HG03280 (cell line): Measurements from ENCODE around the gene SEZ6L.

ENCODE experiments used
- ATAC-seq: cut with Tn5 transposase; IDR thresholded peaks from one replicate; pipeline ENCODE4 v1.9.1; 2021; ENCODE audit warnings: mild to moderate bottlenecking, moderate library complexity; ENCODE audit not compliant: unreplicated experiment

Gene SEZ6L

DNA sequence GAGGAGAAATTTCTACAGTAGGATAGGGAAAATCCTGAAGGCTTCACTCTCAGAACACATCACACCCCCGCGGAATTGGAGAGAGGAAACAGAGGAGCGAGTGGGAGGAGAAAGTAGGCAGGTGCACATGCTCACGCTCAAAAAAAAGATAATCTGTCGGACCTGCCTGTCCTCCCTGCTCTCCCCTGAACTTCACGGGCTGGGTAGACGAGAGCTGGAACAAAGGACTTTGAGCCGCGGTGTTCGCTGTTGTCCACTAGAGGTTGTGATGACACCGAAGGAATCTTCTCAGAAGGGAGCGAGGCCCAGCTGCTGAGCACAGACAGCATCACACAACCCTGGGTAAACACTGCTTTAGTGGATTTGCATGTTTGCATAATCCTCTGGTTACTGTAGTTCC lies 5.0 kb downstream of the SEZ6L start:
- ATAC-seq = no peak

DNA sequence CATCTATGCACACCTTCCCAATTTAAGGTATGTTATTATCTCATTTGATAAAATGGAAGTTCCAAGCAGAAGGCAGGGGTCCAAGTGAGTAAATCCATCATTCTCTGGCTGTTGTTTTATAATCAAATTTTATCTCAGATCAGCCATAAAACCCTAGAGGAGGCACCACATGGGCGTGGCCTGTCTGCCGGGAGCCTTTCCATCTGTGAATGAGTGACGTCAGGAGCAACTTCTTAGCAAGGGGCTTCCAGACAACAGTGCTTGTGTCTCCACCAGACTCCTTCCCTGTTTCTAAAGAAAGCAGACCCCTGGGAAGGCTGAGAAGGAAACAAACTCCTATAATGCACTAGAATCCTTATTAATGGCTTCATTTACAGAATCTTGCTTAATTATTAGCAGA lies 13.5 kb downstream of the SEZ6L start:
- no peak for ATAC-seq

DNA sequence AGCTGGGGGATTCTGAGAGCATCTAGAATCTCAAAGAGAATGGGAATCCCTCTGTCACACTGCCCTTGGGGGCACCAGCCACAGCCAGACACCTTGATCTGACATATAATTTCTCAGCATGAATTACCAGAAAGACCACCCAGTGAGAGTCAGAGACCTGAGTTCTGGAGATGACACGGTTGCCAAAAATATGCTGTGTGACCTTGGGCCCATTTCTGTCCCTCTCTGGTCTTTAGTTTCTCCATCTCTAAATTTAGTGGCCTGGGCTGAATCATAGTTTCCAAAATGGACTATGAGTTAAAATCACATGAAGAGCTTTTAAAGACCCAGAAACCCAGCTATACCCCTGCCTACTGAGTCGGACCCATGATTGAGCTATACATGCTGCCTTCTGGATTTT lies 15.9 kb downstream of the SEZ6L start:
- no peak for ATAC-seq

DNA sequence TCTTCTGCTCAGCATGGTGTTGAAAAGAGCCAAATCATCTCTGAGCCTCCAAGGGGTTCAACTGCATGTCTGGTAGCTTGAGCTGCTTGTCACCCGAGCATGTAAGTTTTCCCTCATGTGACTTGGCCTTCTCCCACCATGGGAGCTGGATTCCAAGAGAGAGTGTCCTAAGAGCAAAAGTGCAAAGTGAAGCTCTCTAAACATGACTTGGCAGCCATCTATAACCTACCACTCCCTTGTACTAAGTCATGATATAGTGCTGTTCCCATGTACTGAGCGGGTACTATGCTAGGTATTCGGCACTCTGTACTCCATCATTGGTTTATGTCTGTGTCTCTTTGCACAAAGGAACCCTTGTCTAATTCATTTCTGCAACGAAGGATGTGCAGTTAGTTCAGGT lies 19.1 kb downstream of the SEZ6L start:
- no peak for ATAC-seq

DNA sequence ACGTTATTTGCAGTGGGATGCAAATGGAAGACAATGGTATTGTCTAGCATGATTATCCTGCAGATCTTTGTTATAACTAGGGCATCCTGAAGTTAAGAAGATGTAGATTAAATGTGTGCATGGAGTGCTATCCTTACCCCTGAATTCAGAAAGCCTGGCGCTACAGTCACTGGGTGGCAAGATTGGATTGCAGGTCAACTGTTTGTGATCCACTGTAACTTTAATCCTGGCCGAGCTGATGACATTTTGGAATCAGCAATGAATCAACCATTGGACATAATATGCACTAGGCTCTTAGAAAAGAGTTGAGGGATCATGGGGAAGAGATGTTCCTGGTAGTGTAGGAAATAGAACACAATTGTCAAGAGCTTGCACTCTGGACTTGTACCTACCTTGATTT lies 25.1 kb downstream of the SEZ6L start:
- ATAC-seq = no peak

DNA sequence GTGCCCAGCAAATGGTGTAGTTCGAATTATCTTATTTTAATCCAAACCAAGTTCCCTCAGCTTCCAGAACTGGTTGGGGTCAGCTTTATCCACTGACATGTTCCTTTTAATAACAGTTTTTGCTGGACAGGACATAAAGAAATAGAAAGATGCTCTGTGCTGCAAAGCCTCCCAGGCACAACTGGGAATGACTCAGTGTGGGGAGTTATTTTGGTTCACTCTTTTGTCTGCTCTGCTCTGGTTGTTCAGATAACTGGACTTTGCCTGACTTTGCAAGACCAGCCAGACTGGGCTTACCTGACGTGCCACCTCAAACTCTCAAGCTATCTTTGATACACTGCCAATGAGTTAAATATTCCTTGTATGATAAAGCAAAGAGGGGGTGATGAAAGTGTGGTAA lies 25.6 kb downstream of the SEZ6L start:
- ATAC-seq = no peak

DNA sequence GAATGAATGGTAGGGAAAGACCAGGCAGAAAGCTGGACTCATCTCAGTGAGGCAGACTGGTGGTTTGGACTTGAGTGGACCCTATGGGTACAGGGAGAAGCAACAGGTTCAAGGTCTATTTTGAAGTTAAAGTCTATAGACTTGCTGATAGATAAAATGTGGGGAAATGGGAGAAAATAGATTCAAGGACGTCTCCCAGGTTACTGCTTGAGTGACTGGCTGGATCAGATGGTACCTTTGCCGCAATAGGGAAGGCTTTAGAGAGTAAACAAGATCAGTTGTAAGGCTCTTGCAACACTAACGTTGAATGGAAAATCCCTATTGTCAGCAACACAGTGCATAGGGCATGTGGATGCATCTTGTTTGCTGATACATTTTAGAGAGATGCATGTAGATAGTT lies 27.4 kb downstream of the SEZ6L start:
- no peak for ATAC-seq

DNA sequence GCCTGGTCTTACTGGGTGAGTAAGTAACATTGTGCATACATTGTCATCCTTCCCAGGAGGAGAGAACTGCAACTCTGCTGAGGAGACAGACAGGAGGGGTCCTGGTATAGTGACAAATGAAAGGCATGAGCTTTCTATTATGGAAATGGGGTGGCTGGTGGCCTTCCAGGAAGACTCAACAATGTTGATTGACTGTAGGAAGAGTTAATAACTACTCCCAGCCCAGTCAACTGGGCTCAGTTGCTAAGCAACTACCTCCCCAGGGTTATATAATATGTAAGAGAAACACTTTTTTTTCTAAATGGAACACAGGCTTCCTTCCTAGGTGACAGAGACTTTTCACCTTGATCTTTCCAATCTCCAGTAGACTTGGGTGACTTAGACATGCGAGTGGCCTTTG lies 28.2 kb downstream of the SEZ6L start:
- ATAC-seq = no peak

DNA sequence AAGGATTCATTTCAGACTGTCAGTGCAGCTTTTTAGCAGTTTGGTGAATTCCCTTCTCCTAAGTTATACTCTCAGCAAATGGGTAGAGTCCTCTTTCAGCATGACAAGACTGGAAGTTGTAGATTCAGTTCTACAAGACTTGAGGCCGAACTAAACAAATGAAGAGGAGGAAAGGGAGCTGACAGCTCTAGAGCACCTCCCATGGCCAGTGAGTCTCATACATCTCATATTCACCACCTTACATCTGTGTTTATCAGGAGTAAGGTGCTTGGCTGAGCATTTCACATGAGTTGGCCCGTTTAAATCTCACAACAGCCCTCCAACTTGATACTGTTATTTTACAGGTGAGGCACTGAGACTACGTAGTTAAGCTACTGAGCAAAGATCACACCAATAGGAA lies 30.4 kb downstream of the SEZ6L start:
- ATAC-seq = no peak

DNA sequence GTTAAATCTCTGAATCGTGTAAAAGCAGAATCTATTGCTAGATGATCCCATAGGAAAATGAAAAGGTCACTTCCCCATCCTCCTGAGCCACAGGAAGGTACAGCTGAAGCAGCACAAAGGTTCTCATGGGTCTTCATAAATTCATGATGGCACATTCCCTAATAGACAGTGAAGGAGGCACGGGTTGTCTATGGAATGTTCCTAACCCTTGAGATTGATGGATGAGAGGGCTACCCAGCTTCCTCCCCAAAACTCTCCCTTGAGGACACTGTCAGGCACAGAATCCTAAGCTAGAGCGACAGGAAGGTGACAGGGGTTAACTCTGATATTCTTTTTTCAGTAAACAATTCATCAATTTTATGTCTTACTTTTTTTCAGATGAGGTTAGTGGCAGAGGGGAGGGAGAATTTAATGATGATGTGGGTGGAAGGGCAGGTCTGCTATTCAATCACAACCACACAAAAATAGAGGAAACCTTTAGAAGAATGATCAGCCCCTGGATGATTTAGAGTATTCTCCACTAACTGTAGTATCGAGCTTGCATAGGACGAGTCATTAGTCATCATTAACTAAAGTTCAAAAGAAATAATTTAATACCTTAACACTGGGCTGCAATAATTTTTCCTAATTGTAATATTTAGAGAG lies 33.1 kb downstream of the SEZ6L start:
- no peak for ATAC-seq

DNA sequence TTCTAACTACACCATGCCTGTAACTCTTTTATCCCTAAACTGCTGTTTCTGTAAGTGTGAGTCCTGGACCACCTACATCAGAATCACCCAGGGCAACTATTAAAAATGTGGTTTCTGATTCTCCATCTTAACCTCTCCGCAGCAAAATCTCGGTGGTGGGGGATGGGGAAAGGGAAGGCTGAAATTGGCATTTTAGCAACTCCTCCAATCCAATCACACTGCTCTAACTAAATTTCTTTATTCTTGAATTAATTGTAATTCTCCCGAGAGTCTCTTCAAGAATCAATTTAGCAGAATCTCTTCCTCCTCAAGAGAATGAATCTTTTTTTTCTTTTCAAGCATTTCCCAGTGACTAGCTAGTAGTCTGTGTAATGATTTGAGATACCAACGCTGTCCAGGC lies 36.2 kb downstream of the SEZ6L start:
- no peak for ATAC-seq

DNA sequence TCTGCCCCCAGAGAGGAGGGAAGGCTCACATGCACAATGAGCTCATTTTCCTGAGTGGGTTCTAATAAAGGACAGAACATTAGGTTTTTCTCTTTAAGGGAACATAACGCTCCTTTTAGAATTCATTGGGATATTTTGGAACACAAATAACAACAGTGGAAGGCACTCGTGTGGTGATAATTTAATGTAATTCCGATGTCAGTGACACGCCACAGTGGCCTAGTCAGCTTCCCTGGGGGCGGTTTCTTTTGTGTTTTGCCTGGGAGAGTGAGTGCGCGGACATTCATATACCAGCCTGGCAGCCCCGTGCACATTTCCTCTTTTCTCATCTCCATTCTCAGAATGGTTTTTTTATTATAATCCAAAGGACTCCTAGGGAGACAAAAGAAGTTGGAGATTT lies 41.1 kb downstream of the SEZ6L start:
- ATAC-seq = no peak

DNA sequence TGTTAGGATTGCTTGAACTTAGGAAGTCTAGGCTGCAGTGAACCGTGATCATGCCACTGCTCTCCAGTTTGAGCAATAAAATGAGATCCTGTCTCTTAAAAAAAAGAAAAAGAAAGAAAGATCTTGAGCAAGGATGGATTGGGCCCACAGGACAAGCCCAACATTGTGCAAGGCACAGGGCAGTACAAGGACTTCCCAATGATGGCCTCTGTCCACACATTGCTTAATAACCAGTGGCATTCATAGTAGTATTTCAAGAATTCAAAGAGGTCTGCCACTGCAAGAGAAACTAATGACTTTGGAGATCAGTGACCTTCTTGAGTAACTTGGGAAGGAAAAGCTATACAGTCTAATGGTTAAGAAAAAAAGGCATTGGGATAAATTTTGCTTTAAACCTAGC lies 44.6 kb downstream of the SEZ6L start:
- ATAC-seq = no peak

DNA sequence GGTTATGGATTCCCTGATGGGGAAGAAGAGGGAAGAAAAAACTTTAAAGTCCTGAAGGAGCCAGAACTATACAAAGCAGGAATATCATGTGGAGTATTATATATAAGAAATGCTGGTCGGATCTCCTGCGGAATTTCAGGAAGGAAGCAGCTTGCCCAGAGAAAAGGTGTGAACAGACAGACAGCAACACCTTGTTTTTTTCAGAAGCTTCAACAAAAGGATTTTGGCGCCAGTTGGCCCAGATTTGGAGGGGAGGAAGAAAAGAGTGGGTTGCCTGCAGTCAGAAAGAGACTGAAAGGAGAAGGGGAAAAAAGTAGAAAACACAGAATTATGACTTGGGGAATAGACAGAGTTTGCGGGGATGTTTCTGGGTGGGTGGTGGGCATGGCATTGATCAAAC lies 45.2 kb downstream of the SEZ6L start:
- ATAC-seq = no peak

DNA sequence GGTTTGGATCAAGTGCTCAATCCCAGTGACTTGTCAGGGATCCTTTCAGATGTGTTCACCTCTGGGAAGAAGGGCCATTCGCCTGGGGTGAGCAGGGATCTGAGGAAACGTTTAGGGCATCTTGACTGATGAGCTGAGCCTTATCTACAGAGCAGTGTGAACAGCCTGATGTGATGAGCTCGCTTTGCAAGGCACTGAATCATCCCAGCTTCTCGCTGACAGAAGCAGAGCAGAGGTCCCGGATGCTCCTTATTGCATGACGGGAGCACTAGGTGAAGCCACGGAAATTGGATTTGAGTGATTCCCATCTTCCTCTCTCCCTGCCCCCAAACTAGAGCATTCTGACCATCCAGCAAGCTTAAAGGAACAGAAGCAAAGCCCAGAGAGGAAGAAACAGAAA lies 46.5 kb downstream of the SEZ6L start:
- ATAC-seq = no peak

DNA sequence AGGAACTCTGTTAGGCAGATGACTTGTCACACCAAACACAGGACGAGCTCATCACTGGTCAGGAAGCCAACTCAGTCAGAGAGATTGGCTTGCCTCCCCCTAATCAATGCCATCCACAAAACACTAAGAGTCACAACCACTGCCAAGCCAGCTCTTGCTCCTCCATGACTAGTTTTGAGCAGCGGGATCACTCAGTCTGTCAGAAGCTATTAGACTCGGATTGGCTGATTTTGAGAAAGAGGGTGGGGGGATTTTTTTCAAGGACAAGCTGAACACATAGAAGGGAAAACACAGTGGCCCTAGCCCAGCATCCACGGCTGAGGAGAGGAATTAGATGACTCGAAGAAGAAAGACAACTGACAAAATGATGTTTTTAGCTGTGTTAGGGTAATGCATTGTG lies 55.9 kb downstream of the SEZ6L start:
- ATAC-seq = no peak

DNA sequence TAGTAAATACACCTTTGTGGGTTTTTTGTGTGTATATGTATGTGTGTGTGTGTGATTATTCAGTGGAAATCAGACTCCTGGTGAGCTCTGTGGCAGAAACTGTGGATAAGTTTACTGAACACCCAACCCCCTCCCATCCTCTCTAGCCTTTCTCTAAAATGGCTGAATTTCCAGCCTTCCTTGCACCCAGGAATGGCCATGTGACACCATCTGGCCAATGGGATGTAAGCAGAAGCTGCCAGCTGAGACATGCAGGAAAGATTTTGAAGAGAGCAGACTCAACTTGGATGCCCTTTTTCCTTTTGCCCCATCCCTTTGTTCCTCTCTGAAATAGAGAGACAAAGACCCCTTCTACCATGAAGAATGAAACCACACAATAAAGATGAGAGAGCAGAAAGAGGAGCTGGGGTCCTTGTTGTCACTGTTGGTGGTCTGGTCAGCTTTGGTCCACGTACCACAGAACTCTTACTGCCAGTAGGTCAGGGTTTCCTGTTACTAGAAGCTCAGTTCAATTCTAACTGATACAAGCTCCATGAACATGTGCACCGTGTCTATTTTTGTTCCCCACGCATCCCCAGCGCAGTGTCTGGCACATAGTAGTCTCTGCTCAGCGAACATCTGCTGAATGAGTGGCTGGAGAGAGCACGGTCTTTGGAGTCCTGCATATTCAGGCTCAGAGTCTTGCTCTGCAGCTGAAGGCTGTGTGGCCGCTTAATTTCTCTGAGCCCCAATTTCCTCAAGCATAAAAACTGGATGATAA lies 57.5 kb downstream of the SEZ6L start:
- ATAC-seq = no peak

DNA sequence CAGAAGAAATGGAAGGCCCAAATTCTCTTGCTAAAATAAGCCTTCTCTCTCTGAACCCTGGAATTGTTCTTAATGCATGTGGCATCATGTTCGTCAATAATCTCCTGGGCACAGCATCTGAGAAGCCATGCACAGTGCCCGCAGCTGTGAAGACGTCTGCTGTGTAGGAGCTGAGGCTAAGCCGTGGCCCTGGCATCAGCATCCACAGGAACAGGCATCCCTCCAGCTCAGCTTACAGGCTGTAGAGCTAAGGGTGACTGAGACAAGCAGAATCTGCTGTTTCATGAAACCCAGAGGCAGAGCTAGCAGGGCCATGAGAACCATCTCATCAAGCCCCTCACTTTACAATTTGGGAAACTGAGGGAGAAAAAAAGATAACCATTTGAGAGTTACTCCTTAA lies 60.6 kb downstream of the SEZ6L start:
- ATAC-seq = no peak

DNA sequence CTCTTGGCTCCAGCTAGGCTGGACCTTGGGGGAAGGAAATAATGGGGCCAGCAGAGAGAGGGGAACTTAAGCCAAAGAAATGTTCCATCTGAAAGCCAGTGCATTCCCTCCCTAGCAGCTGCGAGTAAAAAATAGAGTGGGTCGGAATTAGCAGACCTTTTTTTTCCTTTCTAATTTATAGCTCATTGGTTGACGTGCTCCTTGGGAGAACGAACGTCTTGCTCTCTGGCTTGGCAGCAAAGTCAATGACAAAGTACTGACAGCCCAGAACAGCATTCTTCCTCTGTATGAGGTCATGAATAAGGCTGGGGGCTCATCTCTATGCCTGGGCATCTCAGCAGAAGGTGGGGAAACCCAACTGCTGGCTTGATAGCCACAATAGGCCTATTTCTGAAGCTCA lies 65.0 kb downstream of the SEZ6L start:
- ATAC-seq = no peak

DNA sequence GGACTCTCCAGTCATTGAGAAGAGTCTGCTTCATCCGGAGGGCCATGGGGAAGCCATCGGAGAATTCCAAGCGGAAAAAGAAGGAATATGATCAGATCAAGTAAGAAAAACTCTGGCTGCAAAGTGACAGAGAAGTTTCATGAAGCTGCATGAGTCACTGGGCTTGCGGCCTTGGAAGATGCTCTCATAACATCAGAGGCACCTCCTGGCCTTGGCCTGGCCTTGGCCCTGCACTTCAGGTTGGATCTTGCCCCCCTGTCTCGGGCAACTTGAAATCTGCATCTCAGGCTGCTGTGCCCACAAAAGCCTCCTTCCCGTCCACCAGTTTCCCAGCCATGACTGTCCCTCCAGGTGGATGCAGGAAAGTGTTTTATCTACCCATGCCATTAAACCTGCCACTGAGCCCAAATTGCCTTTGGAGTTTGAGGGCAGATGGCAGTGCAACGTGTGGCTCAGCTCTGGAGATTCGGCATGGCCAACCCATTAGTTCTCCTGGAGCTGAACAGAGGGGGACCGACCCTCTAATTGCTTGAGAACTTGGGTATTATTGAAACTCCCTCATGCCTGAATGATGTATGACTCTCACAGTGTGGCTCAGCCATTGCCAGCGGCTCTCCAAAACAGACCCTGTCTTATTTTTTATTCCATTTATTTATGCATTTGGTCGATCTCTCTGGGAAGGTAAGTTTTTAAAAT lies 66.7 kb downstream of the SEZ6L start:
- ATAC-seq = no peak

DNA sequence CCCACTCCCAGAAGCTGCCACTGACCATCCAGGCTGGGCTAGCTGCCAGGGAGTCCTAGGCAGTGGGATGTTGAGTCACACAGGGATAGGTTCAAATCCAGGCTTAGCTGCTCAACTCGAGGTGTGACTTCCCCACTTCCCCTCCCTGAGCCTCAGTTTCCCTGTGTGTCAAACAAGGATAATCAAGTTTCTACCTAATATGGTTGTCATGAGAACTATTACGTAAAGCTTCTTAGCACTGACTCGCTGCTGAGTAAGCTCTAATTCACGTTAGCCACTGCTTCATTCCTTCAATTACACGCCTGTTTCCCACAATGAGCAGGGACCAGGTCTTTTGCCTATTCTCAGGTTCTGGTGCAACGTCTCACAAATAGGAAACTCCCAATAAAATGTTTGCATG lies 67.7 kb downstream of the SEZ6L start:
- ATAC-seq = no peak

DNA sequence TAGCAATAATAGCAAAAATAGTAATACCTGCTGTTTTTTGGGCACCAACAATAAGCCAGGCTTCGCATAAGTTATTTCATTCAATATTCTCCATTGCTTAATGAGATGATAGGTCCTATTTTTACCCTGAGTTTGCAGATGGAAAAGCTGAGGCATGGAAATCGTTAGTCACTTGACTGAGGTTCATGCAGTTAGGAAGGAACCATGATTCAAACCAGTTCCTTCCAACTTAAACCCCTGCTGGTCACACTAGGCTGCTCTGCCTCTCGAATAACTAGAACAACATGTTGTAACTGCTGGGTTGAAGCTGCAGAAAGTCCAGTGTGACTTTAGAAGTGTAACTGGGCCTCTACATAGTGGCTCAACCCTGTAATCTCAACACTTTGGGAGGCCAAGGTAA lies 69.3 kb downstream of the SEZ6L start:
- ATAC-seq = no peak
